HG02973 (cell line): Measurements from ENCODE around the gene DPEP2NB.

ENCODE experiments used
- ATAC-seq: cut with Tn5 transposase; IDR thresholded peaks from one replicate; pipeline ENCODE4 v1.9.1; 2021; ENCODE audit warnings: moderate library complexity; ENCODE audit not compliant: unreplicated experiment

The DPEP2NB gene

DNA sequence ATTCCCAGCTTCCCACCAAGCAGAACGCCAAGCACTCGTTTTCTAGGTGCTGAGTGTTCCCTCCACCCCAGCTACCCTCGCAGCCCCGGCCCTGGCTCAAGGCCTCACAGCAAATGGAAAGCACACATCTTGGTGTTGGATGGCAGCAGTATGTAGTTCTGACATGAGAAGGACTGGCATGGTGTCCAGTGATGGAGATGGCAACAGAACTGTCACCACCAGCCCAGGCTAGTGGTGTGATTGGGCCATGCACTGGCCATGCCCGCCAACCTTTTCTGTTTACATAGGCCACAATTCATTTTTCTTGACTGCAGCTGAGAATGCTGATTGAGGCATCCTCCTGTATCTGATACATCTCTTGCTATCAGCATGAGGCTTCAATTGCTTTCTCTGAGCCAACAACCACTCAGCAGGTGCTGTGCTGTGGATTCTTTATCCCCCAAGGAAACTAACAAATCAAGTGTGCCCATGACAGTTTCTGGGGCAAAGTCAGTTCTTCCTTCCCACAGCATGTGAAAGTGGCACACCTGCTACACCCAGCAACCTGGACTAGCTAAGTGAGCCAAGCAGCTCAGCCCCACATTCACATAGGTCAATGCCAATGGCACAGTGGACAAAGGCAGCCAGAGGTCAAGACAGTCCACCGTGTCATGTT, 51.1 kb downstream of the DPEP2NB start:
- ATAC-seq, result no peak

DNA sequence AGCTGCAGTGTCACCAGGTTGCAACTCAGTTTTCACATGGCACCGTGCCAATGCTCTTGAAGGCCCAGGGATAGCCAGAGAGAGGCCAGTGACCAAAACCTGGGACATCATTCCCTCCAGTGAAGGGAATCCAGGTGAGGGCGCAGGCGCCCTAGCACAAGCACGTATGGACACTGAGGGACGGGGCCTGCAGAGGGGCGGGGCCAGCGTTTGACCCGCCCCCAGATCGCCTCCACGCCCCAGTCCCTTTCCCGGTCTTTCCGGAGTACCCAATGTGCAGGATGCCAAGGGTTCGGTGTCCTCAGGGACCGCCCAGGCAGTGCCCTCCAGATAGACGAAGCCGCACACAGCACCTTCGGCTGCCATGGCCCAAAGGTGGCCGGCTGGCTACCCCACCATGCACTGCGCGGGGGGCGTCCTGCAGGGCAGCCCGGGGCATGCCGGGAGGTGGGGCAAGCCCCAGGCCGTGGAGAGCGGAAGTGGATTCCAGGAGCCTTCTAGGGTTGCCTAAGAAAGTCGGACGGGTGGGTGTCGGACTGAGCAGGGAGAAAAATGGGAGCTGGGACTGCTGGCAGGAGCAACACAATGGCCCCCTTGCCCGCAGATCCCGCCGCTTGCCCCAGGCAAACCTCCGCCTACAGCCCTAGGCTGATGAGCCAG, 51.9 kb downstream of the DPEP2NB start:
- no peak for ATAC-seq
